GM19397 (cell line): ENCODE measurements around the gene DRAP1.

ENCODE experiments used
- ATAC-seq: cut with Tn5 transposase; IDR thresholded peaks from one replicate; pipeline ENCODE4 v1.9.1; 2021; ENCODE audit warnings: mild to moderate bottlenecking, moderate library complexity; ENCODE audit not compliant: unreplicated experiment

DRAP1 gene, protein sequence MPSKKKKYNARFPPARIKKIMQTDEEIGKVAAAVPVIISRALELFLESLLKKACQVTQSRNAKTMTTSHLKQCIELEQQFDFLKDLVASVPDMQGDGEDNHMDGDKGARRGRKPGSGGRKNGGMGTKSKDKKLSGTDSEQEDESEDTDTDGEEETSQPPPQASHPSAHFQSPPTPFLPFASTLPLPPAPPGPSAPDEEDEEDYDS

GRCh38 chr11:65919141-65919572, at the start of gene DRAP1:
Gene DRAP1, plus strand, starts transcription at chr11:65919426. Its CDS starts 76 bp downstream, at chr11:65919502.
- peak; percentile 85 for ATAC-seq

- no peak for ATAC-seq
Measured at GRCh38 chr11:65869643-65870306, 49.5 kb upstream of the DRAP1 start.

DNA sequence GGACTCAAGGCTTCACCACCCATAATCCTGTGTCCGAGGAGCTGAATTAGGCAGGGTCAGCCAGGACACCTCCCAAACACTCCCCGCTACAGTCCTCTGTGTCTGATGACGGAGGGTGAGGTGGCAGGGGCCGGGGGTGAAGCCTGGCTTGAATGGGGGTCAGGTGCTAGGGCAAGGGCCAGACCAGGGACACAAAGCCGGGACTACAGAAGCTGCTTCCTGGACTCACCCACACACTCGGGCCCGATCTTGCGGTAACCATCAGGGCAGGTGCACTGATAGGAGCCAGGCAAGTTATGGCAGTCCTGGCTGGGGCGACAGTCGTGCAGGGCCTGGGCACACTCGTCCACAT, 48.9 kb upstream of the DRAP1 start:
- ATAC-seq = no peak

DNA sequence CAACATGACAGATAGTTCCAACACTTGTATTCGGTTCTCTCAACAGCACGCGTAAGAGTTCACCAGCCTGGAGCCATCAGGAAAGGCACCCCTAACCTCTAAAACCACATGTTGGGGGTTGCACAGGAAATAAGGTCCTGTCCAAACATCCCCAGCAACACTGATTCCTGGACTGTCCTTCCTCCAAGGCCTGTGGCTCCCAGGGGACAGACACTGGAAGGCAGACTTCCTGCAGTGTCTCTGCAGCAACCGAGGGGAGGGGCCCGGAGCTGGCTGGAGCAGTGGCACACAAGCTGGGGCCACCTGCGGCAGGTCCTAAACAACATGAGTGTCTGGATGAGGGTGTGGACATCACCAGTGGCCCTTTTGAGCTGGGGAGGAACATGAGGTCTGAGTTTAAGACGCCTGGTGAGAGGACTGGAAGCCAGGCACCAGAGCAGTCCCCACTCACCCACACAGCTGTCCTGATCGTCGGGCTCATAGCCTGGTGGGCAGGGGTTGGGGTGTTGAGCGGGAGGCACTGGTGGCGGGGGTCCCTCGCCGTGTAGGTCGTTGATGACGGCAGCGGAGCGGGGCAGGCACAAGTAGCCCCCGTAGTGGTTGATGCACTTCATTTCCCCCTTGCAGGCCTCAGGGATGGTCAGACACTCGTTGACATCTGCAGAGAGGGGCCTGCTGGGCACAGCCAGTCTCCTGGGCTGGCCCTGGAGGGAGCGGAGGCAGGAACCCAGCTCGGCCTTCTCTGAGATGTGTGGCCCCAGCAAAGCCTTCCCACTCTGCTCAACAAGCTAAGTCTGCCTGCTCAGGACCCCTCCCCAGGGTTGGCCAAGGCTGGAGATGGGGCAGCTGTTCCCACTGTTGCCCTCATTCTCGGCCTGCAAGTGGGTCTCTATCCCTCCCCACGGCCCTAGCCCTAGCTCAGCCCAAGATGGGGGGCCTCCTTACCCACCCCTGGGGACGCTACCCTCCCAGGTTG, 48.2 kb upstream of the DRAP1 start:
- no peak for ATAC-seq

- ATAC-seq = no peak
Measured at GRCh38 chr11:65871811-65872548, 47.2 kb upstream of the DRAP1 start.

DNA sequence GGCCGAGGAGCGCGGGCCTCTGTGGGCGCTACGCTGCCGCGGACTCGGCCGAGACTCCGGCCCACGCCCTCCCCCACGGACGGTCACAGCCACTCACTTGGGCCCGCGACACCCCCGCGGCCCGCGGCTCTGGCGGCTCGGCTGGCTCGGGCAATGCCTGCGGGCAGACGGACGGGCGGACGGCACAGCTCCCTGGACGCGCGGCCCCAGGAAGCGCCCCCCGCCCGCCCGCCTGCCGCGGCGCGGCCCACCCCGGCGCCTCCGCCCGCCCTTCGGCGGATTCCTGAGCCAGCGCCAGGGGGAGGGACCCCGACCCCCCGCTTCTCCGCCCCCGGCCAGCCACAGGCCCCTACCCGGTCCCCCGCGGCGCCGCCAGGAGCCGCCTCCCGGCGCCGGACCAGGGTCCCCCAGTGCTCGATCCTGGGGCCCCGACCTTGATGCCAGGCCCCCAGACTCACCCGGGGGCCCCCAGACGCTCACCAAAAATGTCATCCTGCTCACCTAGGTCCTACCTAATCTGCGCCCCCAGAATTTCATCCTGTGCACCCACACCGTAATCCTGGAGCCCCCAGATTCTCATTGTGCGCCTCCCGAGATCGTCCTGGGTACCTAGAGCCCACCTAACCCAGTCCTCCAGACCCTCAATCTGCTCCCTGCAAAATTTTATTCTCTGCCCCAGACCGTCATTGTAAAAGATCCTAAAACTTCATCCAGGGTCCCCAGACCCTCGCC, 46.5 kb upstream of the DRAP1 start, which contains the start of gene EFEMP2:
TSS of gene EFEMP2 (minus strand) at position 215 of the 732 bp plus-strand sequence. CDS start 446 bp downstream, outside the sequence.
- ATAC-seq = no peak

DNA sequence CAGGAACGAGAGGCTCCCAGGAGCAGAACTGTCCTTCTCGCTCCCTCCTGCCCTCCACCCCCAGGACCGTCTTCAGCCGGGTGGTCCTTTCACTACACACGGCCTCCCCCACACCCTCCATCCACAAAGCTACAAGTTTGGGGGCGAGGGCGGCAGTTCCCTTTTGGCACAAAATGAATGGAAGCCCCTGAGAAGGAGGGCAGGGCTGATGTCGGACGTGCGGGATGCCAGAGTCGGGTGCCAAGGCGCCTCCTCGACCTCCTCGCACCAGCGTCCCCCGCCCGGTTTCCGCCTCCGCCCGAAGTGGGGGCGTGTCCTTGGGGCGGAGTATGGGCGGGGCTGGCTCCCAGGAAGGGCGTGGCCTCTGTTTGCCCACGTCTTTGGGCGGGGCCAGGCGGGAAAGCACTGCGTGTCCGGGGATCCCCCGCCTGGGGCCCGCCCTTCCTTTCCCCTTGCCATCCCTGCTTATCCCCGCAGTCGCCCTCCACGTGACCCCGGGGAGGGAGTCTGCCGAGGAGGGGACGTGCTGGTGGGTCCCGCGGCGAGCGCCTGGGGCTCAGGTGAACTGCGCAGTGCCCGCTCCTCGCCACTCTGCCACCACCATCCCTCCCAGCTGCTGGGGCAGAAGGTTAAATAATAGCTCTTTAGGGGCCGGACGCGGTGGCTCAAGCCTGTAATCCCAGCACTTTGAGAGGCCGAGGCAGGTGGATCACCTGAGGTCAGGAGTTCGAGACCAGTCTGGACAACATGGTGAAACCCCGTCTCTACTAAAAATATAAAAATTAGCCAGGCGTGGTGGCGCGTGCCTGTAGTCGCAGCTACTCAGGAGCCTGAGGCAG, 45.7 kb upstream of the DRAP1 start:
- peak; percentile 85 for ATAC-seq

DNA sequence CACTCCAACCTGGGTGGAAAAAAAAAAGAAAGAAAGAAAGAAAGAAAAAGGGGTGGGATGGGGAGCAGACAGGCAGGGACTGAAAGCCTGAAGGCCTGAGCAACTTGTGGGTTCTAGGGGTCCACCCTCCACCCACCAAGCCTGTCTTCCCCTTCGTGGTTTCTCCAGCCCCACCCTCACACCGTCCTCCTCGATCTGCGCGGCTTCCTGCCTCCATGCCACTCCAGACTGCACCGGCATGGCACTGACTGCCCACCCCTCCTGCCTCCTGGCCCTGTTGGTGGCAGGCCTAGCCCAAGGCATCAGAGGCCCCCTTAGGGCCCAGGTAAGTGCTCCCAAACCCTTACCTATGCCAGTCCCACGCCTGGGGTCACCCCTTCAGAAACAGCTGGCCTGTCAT, 39.6 kb upstream of the DRAP1 start, which contains the start of gene CTSW:
TSS of gene CTSW (plus strand) at position 221 of the 400 bp plus-strand sequence. CDS start at position 239, 18 bp downstream.
- ATAC-seq = no peak

DNA sequence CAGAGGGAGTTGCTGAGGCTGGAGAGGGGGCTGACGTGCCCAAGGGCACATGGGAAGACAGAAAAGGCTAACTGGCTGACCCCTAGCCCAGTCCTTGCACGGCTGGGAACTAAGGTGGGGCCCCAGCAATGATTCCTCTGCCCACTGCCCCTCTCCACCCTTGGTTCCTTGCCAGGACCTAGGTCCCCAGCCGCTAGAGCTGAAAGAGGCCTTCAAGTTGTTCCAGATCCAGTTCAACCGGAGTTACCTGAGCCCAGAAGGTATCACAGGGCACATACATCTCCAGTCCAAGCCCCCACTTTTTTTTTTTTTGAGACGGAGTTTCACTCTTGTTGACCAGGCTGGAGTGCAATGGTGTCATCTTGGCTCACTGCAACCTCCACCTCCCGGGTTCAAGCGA, 39.2 kb upstream of the DRAP1 start:
- ATAC-seq = no peak

DNA sequence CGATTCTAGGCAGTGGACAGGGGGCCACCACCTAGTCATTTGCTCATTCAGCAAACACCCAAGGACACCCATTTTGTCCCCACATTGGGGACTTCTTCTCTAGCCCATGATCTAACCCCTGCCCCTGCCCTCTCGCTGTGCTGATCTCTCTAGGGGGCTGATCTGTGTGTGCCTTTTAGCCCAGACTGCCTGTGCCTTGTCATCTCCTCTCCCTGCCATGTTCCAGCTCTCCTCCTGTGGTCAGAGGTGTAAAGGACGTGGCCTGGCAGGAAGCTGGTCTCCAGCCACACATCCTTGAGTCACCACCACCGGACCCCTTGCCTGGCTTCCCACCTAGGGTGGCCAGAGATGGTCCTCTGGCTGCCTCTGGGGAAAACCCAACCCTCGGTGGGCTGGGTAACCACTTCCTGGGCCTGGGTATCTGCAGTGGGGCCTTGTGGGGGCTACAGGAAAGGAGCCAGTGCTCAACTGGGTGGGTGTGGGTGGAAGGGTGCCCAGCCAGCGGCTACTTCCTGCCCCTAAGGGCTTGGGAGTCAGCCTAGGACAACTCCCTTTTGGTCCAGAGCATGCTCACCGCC, 38.3 kb upstream of the DRAP1 start:
- ATAC-seq = no peak

DNA sequence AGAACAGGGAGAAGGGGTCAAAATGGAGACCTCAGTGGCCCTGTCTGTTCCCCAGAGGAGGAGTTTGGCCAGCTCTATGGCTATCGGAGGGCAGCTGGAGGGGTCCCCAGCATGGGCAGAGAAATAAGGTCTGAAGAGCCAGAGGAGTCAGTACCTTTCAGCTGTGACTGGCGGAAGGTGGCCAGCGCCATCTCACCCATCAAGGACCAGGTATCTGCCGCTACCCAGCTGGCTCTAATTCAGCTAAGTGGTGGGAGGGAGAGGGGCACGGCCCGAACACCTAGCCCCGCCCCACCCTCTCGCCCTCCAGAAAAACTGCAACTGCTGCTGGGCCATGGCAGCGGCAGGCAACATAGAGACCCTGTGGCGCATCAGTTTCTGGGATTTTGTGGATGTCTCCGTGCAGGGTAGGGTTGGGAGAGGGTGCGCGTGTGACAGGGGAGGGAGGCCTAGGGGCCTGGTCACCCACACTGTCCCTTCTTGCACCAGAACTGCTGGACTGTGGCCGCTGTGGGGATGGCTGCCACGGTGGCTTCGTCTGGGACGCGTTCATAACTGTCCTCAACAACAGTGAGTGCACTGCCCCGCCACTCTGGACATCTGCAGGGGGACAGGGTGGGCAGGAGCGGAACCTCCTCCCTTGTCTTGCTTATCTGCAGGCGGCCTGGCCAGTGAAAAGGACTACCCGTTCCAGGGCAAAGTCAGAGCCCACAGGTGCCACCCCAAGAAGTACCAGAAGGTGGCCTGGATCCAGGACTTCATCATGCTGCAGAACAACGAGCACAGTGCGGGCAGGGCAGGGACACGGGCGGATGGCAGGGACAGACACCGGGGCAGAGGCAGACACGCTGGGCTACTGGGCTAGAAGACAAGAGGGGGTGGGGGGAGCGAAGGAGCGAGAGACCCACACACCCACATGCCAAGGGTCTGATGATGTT, 36.8 kb upstream of the DRAP1 start:
- no peak for ATAC-seq

DNA sequence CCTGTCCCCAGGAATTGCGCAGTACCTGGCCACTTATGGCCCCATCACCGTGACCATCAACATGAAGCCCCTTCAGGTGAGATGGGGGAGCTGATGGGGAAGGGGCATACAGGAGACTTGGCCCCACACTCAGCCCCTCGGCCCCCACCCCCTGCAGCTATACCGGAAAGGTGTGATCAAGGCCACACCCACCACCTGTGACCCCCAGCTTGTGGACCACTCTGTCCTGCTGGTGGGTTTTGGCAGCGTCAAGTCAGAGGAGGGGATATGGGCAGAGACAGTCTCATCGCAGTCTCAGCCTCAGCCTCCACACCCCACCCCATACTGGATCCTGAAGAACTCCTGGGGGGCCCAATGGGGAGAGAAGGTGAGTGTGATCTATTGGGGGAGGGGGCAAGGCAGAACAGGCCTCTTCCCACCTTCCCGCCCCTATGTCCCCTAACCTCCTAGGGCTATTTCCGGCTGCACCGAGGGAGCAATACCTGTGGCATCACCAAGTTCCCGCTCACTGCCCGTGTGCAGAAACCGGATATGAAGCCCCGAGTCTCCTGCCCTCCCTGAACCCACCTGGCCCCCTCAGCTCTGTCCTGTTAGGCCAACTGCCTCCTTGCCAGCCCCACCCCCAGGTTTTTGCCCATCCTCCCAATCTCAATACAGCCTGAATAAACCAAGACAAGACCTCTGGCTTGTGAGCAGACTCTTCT, 36.0 kb upstream of the DRAP1 start:
- ATAC-seq = no peak

GRCh38 chr11:65883786-65884715, 35.2 kb upstream of the DRAP1 start:
- no peak for ATAC-seq

DNA sequence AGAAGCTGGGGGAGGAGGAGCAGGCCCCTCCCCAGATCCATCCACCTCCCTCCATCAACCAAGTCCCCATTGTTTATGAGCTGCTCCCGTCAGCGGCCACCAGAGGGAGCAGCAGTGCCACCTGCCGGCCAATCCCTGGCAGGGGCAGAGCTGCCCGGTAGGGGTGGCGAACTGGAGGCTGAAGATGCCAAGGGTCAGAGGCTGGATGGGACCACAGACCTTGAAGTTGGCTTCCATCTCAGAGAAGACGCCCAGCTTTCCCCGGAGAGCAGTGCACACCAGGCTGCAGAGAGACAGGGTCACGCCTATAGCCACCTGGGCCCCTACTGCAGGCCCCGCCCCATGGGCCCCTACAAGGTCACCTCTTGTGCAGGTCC, 34.5 kb upstream of the DRAP1 start:
- no peak for ATAC-seq

DNA sequence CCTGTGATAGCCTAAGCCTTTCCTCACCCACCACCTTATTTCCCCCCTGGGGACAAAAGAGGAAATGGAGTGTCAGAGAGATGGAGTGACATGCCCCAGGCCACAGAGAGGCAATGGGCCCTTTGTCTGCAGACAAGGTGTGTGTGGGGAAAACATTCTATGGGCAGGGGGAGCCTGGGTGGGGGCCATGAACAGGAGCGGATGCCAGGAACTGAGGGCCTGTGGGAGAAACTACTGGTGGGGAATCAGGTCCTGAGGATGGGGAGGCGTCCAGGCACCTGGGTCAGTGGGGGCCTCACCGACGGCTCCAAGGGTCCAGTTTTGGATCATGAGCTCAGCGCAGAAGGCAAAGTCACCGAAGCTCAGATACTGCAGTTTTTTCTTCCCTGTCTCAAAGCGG, 34.0 kb upstream of the DRAP1 start:
- ATAC-seq = no peak
